Brain pericyte (primary cell): ENCODE results near the gene MYO16.
"Not testable (repeated sequence)": the region's sequence is repeated elsewhere in the genome, so short reads cannot be mapped to it uniquely, and the experiment has no call there.

ENCODE experiments used
- DNase-seq: peaks from one replicate; pipeline ENCODE4 v3.0.0-alpha.2; 2012; ENCODE audit warnings: low read depth, low spot score

MYO16 gene

GRCh38 chr13:108889324-108889984 is 260.0 kb downstream of the MYO16 start:
- DNase-seq: no peak

- DNase-seq: no peak
Measured at GRCh38 chr13:108895220-108895704, 265.9 kb downstream of the MYO16 start.

- DNase-seq: no peak
Measured at GRCh38 chr13:108897955-108898354, 268.5 kb downstream of the MYO16 start.

- no peak for DNase-seq
Measured at GRCh38 chr13:108902405-108903155, 273.2 kb downstream of the MYO16 start.

- DNase-seq: no peak
Measured at GRCh38 chr13:108903613-108904012, 274.2 kb downstream of the MYO16 start.

GRCh38 chr13:108911807-108912206 is 282.4 kb downstream of the MYO16 start:
- no peak for DNase-seq

GRCh38 chr13:108913731-108914130 is 284.3 kb downstream of the MYO16 start:
- not testable (repeated sequence) for DNase-seq

GRCh38 chr13:108915095-108915633 is 285.8 kb downstream of the MYO16 start:
- no peak for DNase-seq

- peak; percentile 78 for DNase-seq
Measured at GRCh38 chr13:108915634-108916512, 286.5 kb downstream of the MYO16 start.

- no peak for DNase-seq
Measured at GRCh38 chr13:108917581-108917980, 288.2 kb downstream of the MYO16 start.

- no peak for DNase-seq
Measured at GRCh38 chr13:108919036-108919907, 289.9 kb downstream of the MYO16 start.

- DNase-seq: no peak
Measured at GRCh38 chr13:108920137-108920536, 290.7 kb downstream of the MYO16 start.

- DNase-seq: no peak
Measured at GRCh38 chr13:108921238-108921637, 291.8 kb downstream of the MYO16 start.

- no peak for DNase-seq
Measured at GRCh38 chr13:108922108-108922507, 292.7 kb downstream of the MYO16 start.

GRCh38 chr13:108923386-108924047 is 294.1 kb downstream of the MYO16 start:
- no peak for DNase-seq

- no peak for DNase-seq
Measured at GRCh38 chr13:108924134-108924533, 294.7 kb downstream of the MYO16 start.

GRCh38 chr13:108924541-108924940 is 295.1 kb downstream of the MYO16 start:
- DNase-seq: no peak

- no peak for DNase-seq
Measured at GRCh38 chr13:108925070-108925469, 295.7 kb downstream of the MYO16 start.

GRCh38 chr13:108926862-108927261 is 297.5 kb downstream of the MYO16 start:
- DNase-seq: no peak

GRCh38 chr13:108927615-108928014 is 298.2 kb downstream of the MYO16 start:
- DNase-seq: no peak
